ENCODE measurements around the gene SNX14. TPM values are rescaled to one million over a fixed set of nuclear protein-coding genes. Genes with fewer than 3 reads are reported as not detected.

Gene SNX14
- total and polyA plus RNA-seq, 12 donors, result 60.0 to 192 (median 86.4) TPM

GRCh38 chr6:85461798-85462170, 131.9 kb downstream of the SNX14 start:
- DNase-seq, result no peak
- Histone ChIP-seq H3K36me3 (replicated peaks in 1 of 2) (no peaks in the 10 kb centered on the region), H3K9me3 (replicated peaks in 1 of 3) (no peaks in the 10 kb centered on the region), H3K27ac (peak overlapping the region in 2 of 5 donors; percentile 50 to 79), H3K27me3 (no peaks in the 10 kb centered on the region), H3K4me3 (no peak overlapping the region), H3K4me1 (replicated peaks in 1 of 2) (peaks cover 0 to 45% of the 10 kb centered on the region in 2 donors)
- intact Hi-C loops (cut with DNase I), result no loop called here
- 65 to 87% (median 76%) methylated on average over 4 of the region's 4 CpGs for WGBS, 4 donors
- TF ChIP-seq POLR2A (IDR thresholded peaks at IDR 0.05), result no peak
- TF ChIP-seq CTCF (IDR thresholded peaks at IDR 0.05), result no peak

GRCh38 chr6:85460921-85461797, 132.5 kb downstream of the SNX14 start:
- H3K4me3 ChIP-seq, result no peak overlapping the region
- peaks cover 0 to 45% of the 10 kb centered on the region in 2 donors for H3K4me1 ChIP-seq (replicated peaks in 1 of 2)
- H3K36me3 ChIP-seq (replicated peaks in 1 of 2), result no peaks in the 10 kb centered on the region
- intact Hi-C loops (cut with DNase I), result no loop called here
- H3K27me3 ChIP-seq, result no peaks in the 10 kb centered on the region
- H3K27ac ChIP-seq, result peak overlapping the region in 2 of 5 donors; percentile 50 to 79
- peak in 2 of 7 donors; percentile 27 to 28 for DNase-seq
- 50 to 67% (median 54%) methylated on average over 4 of the region's 4 CpGs for WGBS, 4 donors
- TF ChIP-seq CTCF (IDR thresholded peaks at IDR 0.05) (no peak), POLR2A (IDR thresholded peaks at IDR 0.05) (no peak)
- no peaks in the 10 kb centered on the region for H3K9me3 ChIP-seq (replicated peaks in 1 of 3)

DNA sequence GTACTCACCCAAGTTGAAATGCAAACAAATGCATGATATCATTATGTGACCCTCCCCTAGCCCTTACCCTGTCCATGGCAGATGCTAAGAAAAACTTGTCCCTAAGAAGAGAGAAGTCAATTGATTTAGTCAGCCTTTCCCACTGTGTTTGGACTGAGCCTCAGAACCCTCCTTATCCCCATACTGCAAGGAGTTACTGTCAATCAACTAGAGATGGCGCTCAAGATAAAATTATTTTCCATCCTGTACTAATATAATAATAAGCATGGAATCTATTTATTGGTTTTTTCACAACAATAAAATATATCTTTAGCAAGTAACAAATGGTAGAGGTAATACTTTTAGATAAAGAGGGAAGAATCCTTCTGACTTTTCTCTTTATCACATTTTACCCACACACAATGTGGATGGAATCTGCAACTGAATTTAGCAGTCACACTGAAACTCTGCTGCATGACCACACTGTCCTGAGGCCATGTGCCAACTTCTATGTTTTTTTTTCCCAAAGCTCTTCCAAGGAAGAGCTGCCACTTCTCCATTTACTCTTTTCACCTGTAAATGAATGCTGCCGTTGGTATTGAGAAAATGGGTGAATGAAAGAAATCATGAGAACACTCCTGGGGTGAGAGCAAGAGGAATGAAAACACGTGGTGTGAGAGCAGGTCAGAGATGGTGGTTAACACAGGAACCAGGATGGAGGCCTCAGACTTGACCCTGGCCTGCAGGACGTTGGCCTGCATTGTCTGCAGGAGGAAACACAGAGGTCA, 133.3 kb downstream of the SNX14 start:
- Histone ChIP-seq H3K4me3 (no peak overlapping the region), H3K36me3 (replicated peaks in 1 of 2) (no peaks in the 10 kb centered on the region), H3K27me3 (no peaks in the 10 kb centered on the region), H3K9me3 (replicated peaks in 1 of 3) (no peaks in the 10 kb centered on the region), H3K4me1 (replicated peaks in 1 of 2) (peaks cover 0 to 44% of the 10 kb centered on the region in 2 donors), H3K27ac (peak overlapping the region in 2 of 5 donors; percentile 15 to 54)
- TF ChIP-seq POLR2A (IDR thresholded peaks at IDR 0.05), result no peak
- TF ChIP-seq CTCF (IDR thresholded peaks at IDR 0.05), result no peak
- intact Hi-C loops (cut with DNase I), result no loop called here
- DNase-seq, result peak in 1 of 7 donors; percentile 18
- 48 to 61% (median 53%) methylated on average over 4 of the region's 4 CpGs for WGBS, 4 donors

DNA sequence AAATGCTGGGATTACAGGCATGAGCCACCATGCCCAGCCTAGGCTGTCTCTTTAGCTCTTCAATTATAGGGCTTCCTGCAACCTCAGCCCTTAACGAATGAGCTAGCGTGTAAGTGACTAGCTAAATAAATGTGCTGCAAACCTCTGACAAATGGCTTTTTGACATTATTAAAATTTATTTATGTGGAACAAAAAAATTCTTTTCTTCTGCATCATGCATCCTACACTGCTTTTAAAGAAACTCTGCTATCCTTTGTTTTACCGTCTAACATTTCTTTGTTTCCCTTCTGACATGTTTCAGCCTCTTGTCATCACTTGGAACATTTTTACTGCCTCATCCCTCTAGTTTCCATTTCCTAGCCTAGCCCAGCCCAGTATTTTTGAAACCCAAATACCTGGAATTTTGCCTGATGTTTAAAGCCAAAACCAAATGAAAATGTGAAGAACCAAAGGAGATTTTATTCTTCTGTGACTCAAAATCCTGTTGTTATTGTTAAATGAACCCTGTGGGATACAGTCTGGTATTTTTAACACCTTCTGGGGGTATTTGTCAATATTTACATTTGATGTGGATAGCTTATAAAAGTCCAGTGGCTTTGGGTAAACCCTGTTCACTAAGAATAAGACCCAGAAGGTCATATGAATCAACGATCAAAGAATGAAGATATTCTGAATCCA, 134.3 kb downstream of the SNX14 start:
- intact Hi-C loops (cut with DNase I), result no loop called here
- Histone ChIP-seq H3K4me1 (replicated peaks in 1 of 2) (peaks cover 0 to 34% of the 10 kb centered on the region in 2 donors), H3K27me3 (no peaks in the 10 kb centered on the region), H3K9me3 (replicated peaks in 1 of 3) (no peaks in the 10 kb centered on the region), H3K27ac (peak overlapping the region in 3 of 5 donors; percentile 8 to 69 (median 32)), H3K4me3 (no peak overlapping the region), H3K36me3 (replicated peaks in 1 of 2) (no peaks in the 10 kb centered on the region)
- WGBS, 4 donors, result 33 to 55% (median 38%) methylated on average over 4 of the region's 4 CpGs
- no peak for DNase-seq
- TF ChIP-seq CTCF (IDR thresholded peaks at IDR 0.05) (no peak), POLR2A (IDR thresholded peaks at IDR 0.05) (no peak)
